ENCODE measurements around the gene HBE1. TPM values are rescaled to one million over a fixed set of nuclear protein-coding genes. Genes with fewer than 3 reads are reported as not detected.

The HBE1 gene
- total and polyA plus RNA-seq, 9 of the 15 experiments (the other 6 are each of a cell fraction or from before 2014, with no cell fraction given) = 612 to 10,250 (median 2,181) TPM

GRCh38 chr11:5317292-5317691 lies 47.5 kb upstream of the HBE1 start:
- Histone ChIP-seq H3K9ac (ENCODE audit: insufficient read depth in 1 of 2, low read depth in 2 of 2, low read length in 2 of 2) (no peak overlapping the region), H4K20me1 (replicated peaks; ENCODE audit: control insufficient read depth, insufficient read depth, low read length) (no peaks in the 10 kb centered on the region), H3K4me3 (no peak overlapping the region), H3K4me1 (replicated peaks in 1 of 2; ENCODE audit: control insufficient read depth in 2 of 2, insufficient read depth in 2 of 2, low read length in 2 of 2) (no peaks in the 10 kb centered on the region), H3K27me3 (ENCODE audit: control insufficient read depth in 2 of 2, insufficient read depth in 2 of 2, low read length in 2 of 2) (no peaks in the 10 kb centered on the region), H3K4me2 (ENCODE audit: insufficient read depth, low read length) (no peak overlapping the region), H3K36me3 (ENCODE audit: control insufficient read depth, insufficient read depth, low read length) (peaks cover 29% of the 10 kb centered on the region; the same call in 2 of the 3 replicates), H2AFZ (ENCODE audit: low read depth, low read length) (no peak overlapping the region), H3K79me2 (ENCODE audit: control insufficient read depth, insufficient read depth, low read length) (no peaks in the 10 kb centered on the region), H3K9me1 (ENCODE audit: control insufficient read depth, insufficient read depth, low read length) (no peaks in the 10 kb centered on the region), H3K9me3 (replicated peaks; ENCODE audit: control insufficient read depth, insufficient read depth, low read depth, low read length) (no peaks in the 10 kb centered on the region), H3K27ac (ENCODE audit: extremely low read depth, low read depth, low read length) (no peak overlapping the region)
- 71% methylated on average over 5 of the region's 5 CpGs for WGBS (ENCODE audit: insufficient coverage, low coverage, missing lambda C conversion rate)
- intact Hi-C loops (cut with micrococcal nuclease) = no loop called here
- peak in 1 of 2 experiments; percentile 34; a peak in 1 of 4 replicates for TF ChIP-seq RAD21 (CRISPR knock-in tag; conservative IDR thresholded peaks at IDR 0.05 in 1 of 2, IDR thresholded peaks at IDR 0.05 in 1 of 2)
- peak in 1 of 3 experiments; percentile 13; a peak in 1 of 6 replicates for TF ChIP-seq CTCF (IDR thresholded peaks at IDR 0.05 in 2 of 3, conservative IDR thresholded peaks at IDR 0.05 in 1 of 3; ENCODE audit: insufficient read depth in 2 of 3, low read depth in 1 of 3, low read length in 3 of 3)
- TF ChIP-seq LEF1 (IDR thresholded peaks at IDR 0.05) = no peak
- no peak for TF ChIP-seq TAF15 (IDR thresholded peaks at IDR 0.05; ENCODE audit: low read depth, low read length)
- in situ Hi-C loops (cut with MboI) = no loop called here
- DNase-seq (ENCODE audit: extremely low read depth in 1 of 4, low spot score in 3 of 4) = no peak
- ChIA-PET CTCF (ENCODE audit: low intra/inter-chr PET ratio) (interaction anchor here (1.2 kb wide), 1 partner anchor 112 kb away, joined by 4 read pairs; no protein-coding TSS in a partner anchor), POLR2A (no interaction called here)
- BruUV-seq (replicated peaks) = no TSS peak
- peak; percentile 57; the same call in 2 of the 3 replicates for ATAC-seq
- no peak for FAIRE-seq

All from K562 (cell line).